Esophagus muscularis mucosa (tissue), 4 donors: ENCODE data around the gene KIAA1614. TPM values are rescaled to one million over a fixed set of nuclear protein-coding genes. Genes with fewer than 3 reads are reported as not detected.
A peak's percentile ranks its signal among the peaks of the same experiment; 100 is the strongest.

Source experiments
- DNase-seq: peaks from one replicate; pipeline ENCODE4 v3.0.0-alpha.2; 2017; ENCODE audit errors: extremely low spot score
- H3K27ac ChIP-seq, 4 donors: fragments of 200-600 bp; sonication (generic); replicated peaks in 1 of 4; 1 replicate in 3 of 4; 2 replicates in 1 of 4; pipeline ENCODE4 v1.5.1; 2016 to 2019; ENCODE audit warnings: mild to moderate bottlenecking in 1 of 4
- H3K27me3 ChIP-seq, 4 donors: fragments of 200-600 bp; sonication (generic); one replicate each; pipeline versions ENCODE4 v1.5.1 to v1.6.0; 2016 to 2019
- H3K36me3 ChIP-seq, 4 donors: fragments of 200-600 bp; sonication (generic); one replicate each; pipeline ENCODE4 v1.5.1; 2016 to 2019
- H3K4me1 ChIP-seq, 4 donors: fragments of 200-600 bp; sonication (generic); one replicate each; pipeline ENCODE4 v1.5.1; 2016 to 2019
- H3K4me3 ChIP-seq, 4 donors: fragments of 200-600 bp; sonication (generic); 1 replicate in 2 of 4; 2 replicates in 2 of 4; pipeline ENCODE4 v1.5.1; 2016 to 2019; ENCODE audit warnings: mild to moderate bottlenecking in 4 of 4, moderate library complexity in 1 of 4
- H3K9me3 ChIP-seq, 4 donors: fragments of 200-600 bp; sonication (generic); 1 replicate in 3 of 4; 2 replicates in 1 of 4; pipeline ENCODE4 v1.5.1; 2016 to 2019
- EP300 ChIP-seq: sonication (generic); formaldehyde crosslinking; IDR thresholded peaks from one replicate; pipeline ENCODE4 v1.6.1; 2017; ENCODE audit warnings: antibody characterized with exemption
- POLR2A ChIP-seq: fragments of 450-650 bp; IDR thresholded peaks from one replicate; pipeline ENCODE4 v1.6.1; 2017; ENCODE audit warnings: antibody characterized with exemption, moderate library complexity, mild to moderate bottlenecking, low read depth
- POLR2AphosphoS5 ChIP-seq, 2 donors: sonication (generic); formaldehyde crosslinking; IDR thresholded peaks; one replicate each; pipeline ENCODE4 v1.6.1; 2017; ENCODE audit warnings: antibody characterized with exemption in 2 of 2
- WGBS: methylation state at CpG from one replicate; pipeline ENCODE4 v1.1.5; 2018; 5-methylcytosine and 5-hydroxymethylcytosine counted together
- intact Hi-C: fragments of 100-400 bp; cut with DNase I; formaldehyde crosslinking; loops from one replicate; pipeline ENCODE4 v1.15.1; 2023
- total RNA-seq, 4 donors: library from RNA; depleted of rRNA; stranded (reverse); fragments of >200 nt; gene quantifications; one replicate each; pipeline versions ENCODE4 v1.1.0 to v1.2.1, GENCODE V29; 2016
- TF ChIP-seq, protein P1 (sequence below), 3 experiments: fragments of 200-600 bp in 2 of 3; fragments of 450-650 bp in 1 of 3; sonication (generic) in 2 of 3; IDR thresholded peaks; one replicate each; pipeline ENCODE4 v1.5.1; 2017 to 2019; ENCODE audit warnings: antibody characterized with exemption in 3 of 3, mild to moderate bottlenecking in 2 of 3, moderate library complexity in 1 of 3

Gene KIAA1614
- total RNA-seq, 4 donors from 2014 or later = 15.4 to 30.0 (median 17.4) TPM

DNA sequence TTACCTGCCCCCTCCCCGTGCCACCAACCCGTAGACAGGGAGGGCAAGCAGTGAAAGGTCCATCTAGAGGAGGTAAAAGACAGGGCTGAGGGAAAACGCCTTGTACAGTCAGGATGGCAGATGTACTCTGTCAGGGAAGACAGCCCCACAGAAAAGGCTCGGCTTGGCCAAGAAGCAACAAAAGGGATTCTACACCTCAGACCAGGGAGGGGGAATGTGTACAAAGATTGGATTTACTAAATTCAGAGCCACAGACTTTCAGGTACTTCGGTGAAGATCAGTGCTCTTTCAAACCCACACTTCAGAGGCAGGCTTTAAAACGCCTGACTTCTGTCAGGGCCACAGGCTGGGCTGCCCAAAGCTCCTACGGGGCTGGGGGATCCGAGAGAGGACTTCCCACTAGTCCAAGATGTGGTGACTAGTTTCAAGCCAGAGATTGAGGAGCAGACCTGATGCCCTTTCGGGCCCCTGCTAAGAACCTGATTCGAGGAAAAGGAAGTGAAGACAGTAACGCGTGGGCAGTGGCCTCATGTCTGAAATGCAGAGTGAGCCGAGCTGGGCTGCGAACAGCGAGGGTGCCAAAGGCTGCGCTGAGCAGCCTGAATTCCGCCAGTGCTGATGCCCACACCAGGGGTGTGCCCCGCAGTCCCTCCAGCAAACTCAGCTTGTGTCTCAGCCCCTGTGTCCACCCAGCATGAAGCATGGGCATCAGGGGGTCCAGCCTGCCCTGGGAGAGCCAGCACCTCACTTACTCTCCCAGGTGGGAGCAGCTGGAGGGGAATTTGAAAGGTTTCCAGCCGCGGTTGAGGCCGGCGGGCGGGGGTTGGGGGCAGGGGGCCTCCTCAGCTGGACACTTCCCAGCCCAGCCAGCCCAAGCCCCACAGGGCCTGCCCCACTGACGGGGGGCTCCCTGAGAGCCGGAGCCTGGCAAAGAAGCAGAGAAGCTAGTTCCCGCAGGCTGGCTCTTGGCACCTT lies 36.2 kb downstream of the KIAA1614 start:
- TF ChIP-seq EP300 = no peak
- TF ChIP-seq POLR2AphosphoS5 (IDR thresholded peaks at IDR 0.05) = no peak
- TF ChIP-seq POLR2A = no peak
- TF ChIP-seq, protein P1, sequence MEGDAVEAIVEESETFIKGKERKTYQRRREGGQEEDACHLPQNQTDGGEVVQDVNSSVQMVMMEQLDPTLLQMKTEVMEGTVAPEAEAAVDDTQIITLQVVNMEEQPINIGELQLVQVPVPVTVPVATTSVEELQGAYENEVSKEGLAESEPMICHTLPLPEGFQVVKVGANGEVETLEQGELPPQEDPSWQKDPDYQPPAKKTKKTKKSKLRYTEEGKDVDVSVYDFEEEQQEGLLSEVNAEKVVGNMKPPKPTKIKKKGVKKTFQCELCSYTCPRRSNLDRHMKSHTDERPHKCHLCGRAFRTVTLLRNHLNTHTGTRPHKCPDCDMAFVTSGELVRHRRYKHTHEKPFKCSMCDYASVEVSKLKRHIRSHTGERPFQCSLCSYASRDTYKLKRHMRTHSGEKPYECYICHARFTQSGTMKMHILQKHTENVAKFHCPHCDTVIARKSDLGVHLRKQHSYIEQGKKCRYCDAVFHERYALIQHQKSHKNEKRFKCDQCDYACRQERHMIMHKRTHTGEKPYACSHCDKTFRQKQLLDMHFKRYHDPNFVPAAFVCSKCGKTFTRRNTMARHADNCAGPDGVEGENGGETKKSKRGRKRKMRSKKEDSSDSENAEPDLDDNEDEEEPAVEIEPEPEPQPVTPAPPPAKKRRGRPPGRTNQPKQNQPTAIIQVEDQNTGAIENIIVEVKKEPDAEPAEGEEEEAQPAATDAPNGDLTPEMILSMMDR (IDR thresholded peaks at IDR 0.05) = no peak
- Histone ChIP-seq H3K27ac (peak overlapping the region in 3 of 4 donors; percentile 24 to 38 (median 24)), H3K4me3 (no peak overlapping the region), H3K4me1 (peaks cover 8 to 28% (median 13%) of the 10 kb centered on the region in 4 donors), H3K36me3 (peaks cover 12 to 73% (median 48%) of the 10 kb centered on the region in 4 donors), H3K9me3 (no peaks in the 10 kb centered on the region), H3K27me3 (no peaks in the 10 kb centered on the region)
- DNase-seq = no peak
- WGBS = 66% methylated on average over 17 of the region's 26 CpGs
- intact Hi-C loops = no loop called here

DNA sequence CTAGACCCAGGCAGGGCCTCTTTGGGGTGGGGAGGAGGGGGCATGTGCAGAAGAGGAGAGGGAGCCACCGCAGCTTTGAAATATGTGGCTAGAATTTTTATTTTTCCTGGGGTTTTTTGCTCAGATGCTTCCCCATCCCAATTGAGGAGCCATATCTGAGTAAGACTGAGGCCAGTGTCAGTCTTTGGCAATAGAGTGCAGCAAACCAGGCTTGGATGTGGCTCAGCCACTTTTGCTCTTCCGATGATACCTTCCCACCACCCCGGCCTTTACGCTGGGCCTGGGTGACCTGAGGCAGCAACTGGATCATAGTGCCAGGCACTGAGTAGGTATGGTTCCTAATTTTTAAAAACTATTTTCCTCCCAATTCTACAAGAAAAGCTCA lies 36.9 kb downstream of the KIAA1614 start:
- peaks cover 8 to 66% (median 42%) of the 10 kb centered on the region in 4 donors for H3K36me3 ChIP-seq

DNA sequence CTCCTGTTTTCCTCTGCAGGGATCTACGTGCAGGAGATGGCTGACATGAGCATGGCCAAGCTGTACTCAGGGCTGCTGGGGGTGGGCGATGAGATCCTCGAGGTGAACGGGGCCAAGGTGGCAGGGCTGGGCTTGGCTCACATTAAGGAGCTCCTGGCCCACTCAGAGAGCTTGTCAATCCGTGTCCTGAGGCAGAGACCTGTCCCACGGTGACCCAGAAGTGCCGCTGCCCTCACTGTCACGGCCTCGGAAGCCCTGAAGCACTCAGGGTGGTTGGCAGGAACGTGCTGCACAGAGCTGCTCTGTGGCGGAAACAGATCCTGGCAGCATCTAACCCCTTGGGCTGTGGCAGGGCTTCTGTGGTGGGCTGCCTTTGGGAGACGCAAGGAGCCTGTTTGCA lies 37.6 kb downstream of the KIAA1614 start:
- Histone ChIP-seq H3K27me3 (no peaks in the 10 kb centered on the region), H3K36me3 (peaks cover 1 to 59% (median 34%) of the 10 kb centered on the region in 4 donors), H3K27ac (no peak overlapping the region), H3K4me1 (peaks cover 8 to 42% (median 22%) of the 10 kb centered on the region in 4 donors), H3K4me3 (no peak overlapping the region), H3K9me3 (no peaks in the 10 kb centered on the region)
- DNase-seq = no peak
- intact Hi-C loops = loop anchor here (5.0 to 10.0 kb wide), 2 partner anchors 33 to 64 kb away; no protein-coding TSS in a partner anchor
- TF ChIP-seq, protein P1 (IDR thresholded peaks at IDR 0.05) = no peak
- no peak for TF ChIP-seq POLR2AphosphoS5 (IDR thresholded peaks at IDR 0.05)
- TF ChIP-seq EP300 = no peak
- TF ChIP-seq POLR2A = no peak
- 90% methylated on average over 2 of the region's 12 CpGs for WGBS

More for the DNA sequence above, 36.9 kb downstream of the KIAA1614 start:
- H3K4me3 ChIP-seq = no peak overlapping the region
- WGBS = 93% methylated on average over 4 of the region's 4 CpGs
- H3K9me3 ChIP-seq = no peaks in the 10 kb centered on the region
- peaks cover 8 to 35% (median 19%) of the 10 kb centered on the region in 4 donors for H3K4me1 ChIP-seq
- DNase-seq = no peak
- no peak overlapping the region for H3K27ac ChIP-seq
- no peaks in the 10 kb centered on the region for H3K27me3 ChIP-seq
- no peak for TF ChIP-seq POLR2A
- TF ChIP-seq, protein P1 (IDR thresholded peaks at IDR 0.05) = no peak
- no peak for TF ChIP-seq EP300
- intact Hi-C loops = no loop called here

DNA sequence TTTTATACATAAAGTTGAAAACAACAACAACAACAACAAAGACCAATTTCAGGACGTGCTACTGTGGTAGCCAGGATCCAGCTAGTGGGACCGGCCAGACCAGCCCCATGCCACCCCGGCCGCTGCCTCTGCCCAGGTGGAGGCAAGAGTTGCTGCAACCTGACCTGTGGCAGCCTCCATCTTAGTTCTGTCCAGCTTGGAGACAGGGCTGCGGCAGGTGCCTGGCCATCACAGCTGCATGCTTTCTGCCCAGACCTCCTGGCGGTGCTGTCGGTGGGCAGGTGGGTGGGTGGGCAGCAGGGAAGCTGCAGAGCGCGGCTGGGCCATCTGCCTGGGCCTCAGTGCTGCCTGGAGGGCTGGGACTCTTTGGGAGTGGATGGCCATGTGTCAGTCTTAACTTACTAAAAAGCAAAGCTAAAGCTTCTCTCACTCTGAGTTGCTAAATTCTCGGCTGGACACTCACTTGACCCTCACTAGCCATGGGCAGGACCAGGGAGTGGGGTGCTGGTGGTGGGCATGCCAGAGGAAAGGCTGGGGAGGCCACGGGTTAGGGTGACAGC lies 38.6 kb downstream of the KIAA1614 start:
- intact Hi-C loops = loop anchor here (5.0 to 10.0 kb wide), 2 partner anchors 34 to 64 kb away; no protein-coding TSS in a partner anchor
- no peak for DNase-seq
- Histone ChIP-seq H3K9me3 (no peaks in the 10 kb centered on the region), H3K4me1 (peaks cover 8 to 49% (median 24%) of the 10 kb centered on the region in 4 donors), H3K4me3 (no peak overlapping the region), H3K27ac (no peak overlapping the region), H3K36me3 (peaks cover 0 to 49% (median 26%) of the 10 kb centered on the region in 4 donors), H3K27me3 (no peaks in the 10 kb centered on the region)
- WGBS = 89% methylated on average over 7 of the region's 11 CpGs
- TF ChIP-seq, protein P1 (IDR thresholded peaks at IDR 0.05) = no peak
- TF ChIP-seq POLR2A (no peak), EP300 (no peak), POLR2AphosphoS5 (IDR thresholded peaks at IDR 0.05) (no peak)
